ENCODE data around the gene TNXB. TPM values are rescaled to one million over a fixed set of nuclear protein-coding genes. Genes with fewer than 3 reads are reported as not detected.

The TNXB gene
- total and polyA plus RNA-seq, 8 donors: 15.1 to 408 (median 44.6) TPM

DNA sequence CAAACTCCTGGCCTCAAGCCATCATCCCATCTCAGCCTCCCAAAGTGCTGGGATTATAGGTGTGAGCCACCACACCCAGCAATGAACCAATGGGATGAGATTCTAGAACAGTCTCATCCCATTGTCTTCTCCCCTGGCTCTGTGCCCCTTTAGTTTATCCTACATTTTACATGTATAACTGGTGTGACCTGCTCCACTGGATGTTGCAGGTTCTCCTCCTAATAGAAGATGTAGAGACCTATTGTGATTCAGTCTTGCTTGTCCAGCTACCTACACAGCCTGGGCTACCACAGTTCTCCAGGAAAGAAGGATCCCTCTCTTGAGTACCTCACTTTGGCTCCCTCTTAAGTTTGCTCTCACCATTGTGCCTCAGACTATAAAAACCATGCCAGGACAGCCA is 23.0 kb upstream of the TNXB start:
- Histone ChIP-seq H3K27ac (no peak overlapping the region), H3K4me1 (peaks cover 20 to 30% (median 24%) of the 10 kb centered on the region in 4 donors), H3K9me3 (no peaks in the 10 kb centered on the region), H3K4me3 (no peak overlapping the region), H3K27me3 (no peaks in the 10 kb centered on the region), H3K36me3 (no peaks in the 10 kb centered on the region)
- DNase-seq: no peak
- TF ChIP-seq, protein P1, sequence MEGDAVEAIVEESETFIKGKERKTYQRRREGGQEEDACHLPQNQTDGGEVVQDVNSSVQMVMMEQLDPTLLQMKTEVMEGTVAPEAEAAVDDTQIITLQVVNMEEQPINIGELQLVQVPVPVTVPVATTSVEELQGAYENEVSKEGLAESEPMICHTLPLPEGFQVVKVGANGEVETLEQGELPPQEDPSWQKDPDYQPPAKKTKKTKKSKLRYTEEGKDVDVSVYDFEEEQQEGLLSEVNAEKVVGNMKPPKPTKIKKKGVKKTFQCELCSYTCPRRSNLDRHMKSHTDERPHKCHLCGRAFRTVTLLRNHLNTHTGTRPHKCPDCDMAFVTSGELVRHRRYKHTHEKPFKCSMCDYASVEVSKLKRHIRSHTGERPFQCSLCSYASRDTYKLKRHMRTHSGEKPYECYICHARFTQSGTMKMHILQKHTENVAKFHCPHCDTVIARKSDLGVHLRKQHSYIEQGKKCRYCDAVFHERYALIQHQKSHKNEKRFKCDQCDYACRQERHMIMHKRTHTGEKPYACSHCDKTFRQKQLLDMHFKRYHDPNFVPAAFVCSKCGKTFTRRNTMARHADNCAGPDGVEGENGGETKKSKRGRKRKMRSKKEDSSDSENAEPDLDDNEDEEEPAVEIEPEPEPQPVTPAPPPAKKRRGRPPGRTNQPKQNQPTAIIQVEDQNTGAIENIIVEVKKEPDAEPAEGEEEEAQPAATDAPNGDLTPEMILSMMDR (IDR thresholded peaks at IDR 0.05): no peak
- TF ChIP-seq EP300 (IDR thresholded peaks at IDR 0.05): no peak
- TF ChIP-seq POLR2A (IDR thresholded peaks at IDR 0.05): no peak
- no peak for TF ChIP-seq POLR2AphosphoS5 (IDR thresholded peaks at IDR 0.05)
- intact Hi-C loops (cut with DNase I; ENCODE audit: low total_unique reads): no loop called here

DNA sequence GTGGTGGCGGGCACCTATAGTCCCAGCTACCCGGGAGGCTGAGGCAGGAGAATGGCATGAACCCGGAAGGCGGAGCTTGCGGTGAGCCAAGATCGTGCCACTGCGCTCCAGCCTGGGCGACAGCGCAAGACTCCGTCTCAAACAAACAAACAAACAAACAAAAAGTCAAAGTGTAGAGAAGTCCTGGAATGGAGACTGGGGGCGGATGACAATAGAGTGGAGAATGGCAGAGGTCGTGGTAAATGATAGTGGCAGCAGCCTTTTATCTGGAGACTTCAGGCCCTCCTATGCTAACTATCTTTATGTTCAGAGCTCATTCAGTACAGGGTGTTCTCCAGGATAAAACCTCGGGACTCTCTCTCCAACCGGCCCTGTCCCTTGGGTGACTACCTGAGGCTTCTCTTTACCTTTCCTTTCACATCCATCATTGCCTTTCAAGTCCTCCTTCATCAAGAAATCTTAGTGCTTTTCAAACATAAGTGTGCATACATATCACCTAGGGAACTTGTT is 22.4 kb upstream of the TNXB start:
- intact Hi-C loops (cut with DNase I; ENCODE audit: low total_unique reads): no loop called here
- peaks cover 0 to 6% (median under 1%) of the 10 kb centered on the region in 4 donors for H3K36me3 ChIP-seq
- 82 to 87% (median 84%) methylated on average over 14 of the region's 14 CpGs for WGBS, 5 donors
- no peak overlapping the region for H3K4me3 ChIP-seq
- no peaks in the 10 kb centered on the region for H3K27me3 ChIP-seq
- H3K4me1 ChIP-seq: peaks cover 26 to 36% (median 30%) of the 10 kb centered on the region in 4 donors
- TF ChIP-seq EP300 (IDR thresholded peaks at IDR 0.05) (no peak), POLR2AphosphoS5 (IDR thresholded peaks at IDR 0.05) (no peak), POLR2A (IDR thresholded peaks at IDR 0.05) (no peak)
- TF ChIP-seq, protein P1 (IDR thresholded peaks at IDR 0.05): no peak
- H3K9me3 ChIP-seq: no peaks in the 10 kb centered on the region
- DNase-seq: no peak
- H3K27ac ChIP-seq: no peak overlapping the region

DNA sequence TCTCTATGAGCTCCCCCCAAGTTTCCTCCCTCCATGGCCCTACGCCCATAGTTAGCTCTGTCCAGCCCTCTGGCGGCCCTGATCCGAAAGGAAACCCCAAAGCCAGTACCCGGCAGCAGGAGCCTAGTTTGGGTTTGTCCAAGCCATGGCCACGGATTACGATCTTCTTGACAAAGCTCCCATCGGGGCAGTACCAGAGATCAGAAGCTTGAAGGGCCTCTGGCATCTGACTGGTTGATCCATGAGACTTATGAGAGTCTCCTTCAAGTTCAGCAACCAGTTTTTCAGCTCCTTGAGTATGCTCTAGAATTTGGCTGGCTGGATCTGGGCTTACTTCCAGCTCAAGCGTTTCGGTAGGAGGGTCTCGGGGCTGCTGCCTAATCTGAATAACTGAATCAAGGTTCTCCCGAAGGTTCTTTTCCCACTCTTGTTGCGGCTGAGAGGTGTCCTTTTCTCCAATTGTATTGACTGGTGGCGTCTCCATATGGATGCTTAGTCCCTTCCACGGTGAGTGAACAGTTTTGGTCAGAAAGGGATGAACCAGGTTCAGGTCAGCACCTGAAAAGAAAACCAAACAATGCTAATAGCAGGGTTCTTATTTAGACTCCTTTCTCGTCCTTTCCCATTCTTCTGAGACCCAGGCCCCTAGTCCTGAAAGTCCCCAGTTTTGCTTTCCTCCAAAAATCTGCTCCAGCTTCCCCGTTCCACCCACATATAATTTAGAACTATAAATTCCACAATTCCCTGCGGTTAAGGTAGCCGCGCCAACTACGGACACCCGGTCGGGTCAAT is 20.4 kb upstream of the TNXB start:
- H3K36me3 ChIP-seq: peaks cover 6 to 26% (median 21%) of the 10 kb centered on the region in 4 donors
- intact Hi-C loops (cut with DNase I; ENCODE audit: low total_unique reads): no loop called here

DNA sequence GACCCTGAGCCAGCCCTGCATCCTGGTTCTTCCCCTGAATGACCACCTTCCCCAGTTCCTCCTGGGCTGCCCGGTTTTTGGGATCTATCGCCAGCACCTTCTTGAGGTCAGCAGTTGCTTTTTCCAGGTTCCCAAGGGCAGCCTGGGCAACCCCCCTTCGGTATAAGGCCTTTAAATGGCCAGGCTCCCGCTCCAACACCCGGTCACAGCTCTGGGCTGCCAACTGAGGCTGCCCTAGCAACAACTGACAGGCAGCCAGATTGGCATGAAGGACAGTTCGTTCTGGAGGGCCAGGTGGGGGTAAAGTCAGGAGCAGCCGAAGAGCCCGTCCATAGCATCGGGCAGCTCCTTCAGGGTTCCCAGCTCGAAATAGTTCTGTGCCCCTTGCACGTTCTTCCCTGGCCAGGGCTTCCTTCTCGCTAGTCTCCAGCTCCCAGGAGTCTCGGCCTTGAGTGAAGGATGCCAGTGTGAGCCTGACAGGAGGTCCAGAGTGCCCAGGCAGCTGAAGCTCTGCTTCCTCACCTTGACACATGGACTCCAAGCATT is 19.7 kb upstream of the TNXB start:
- H3K9me3 ChIP-seq: no peaks in the 10 kb centered on the region
- intact Hi-C loops (cut with DNase I; ENCODE audit: low total_unique reads): no loop called here
- peaks cover 13 to 32% (median 27%) of the 10 kb centered on the region in 4 donors for H3K36me3 ChIP-seq
- TF ChIP-seq POLR2A (IDR thresholded peaks at IDR 0.05) (no peak), POLR2AphosphoS5 (IDR thresholded peaks at IDR 0.05) (no peak), EP300 (IDR thresholded peaks at IDR 0.05) (no peak)
- TF ChIP-seq, protein P1 (IDR thresholded peaks at IDR 0.05): no peak
- WGBS, 5 donors: 83 to 86% (median 85%) methylated on average over 13 of the region's 13 CpGs
- no peaks in the 10 kb centered on the region for H3K27me3 ChIP-seq
- peak overlapping the region; percentile 45 to 86 (median 66) for H3K4me3 ChIP-seq
- H3K4me1 ChIP-seq: peaks cover 26 to 56% (median 43%) of the 10 kb centered on the region in 4 donors
- H3K27ac ChIP-seq: peak overlapping the region; percentile 85 to 95 (median 92)
- no peak for DNase-seq

More for the DNA sequence above, 20.4 kb upstream of the TNXB start:
- DNase-seq: no peak
- Histone ChIP-seq H3K27ac (peak overlapping the region; percentile 85 to 95 (median 92)), H3K4me3 (peak overlapping the region; percentile 45 to 86 (median 66)), H3K4me1 (peaks cover 26 to 51% (median 40%) of the 10 kb centered on the region in 4 donors), H3K9me3 (no peaks in the 10 kb centered on the region), H3K27me3 (no peaks in the 10 kb centered on the region)
- 22 to 29% (median 28%) methylated on average over 22 of the region's 22 CpGs for WGBS, 5 donors
- TF ChIP-seq, protein P1 (IDR thresholded peaks at IDR 0.05): no peak
- TF ChIP-seq POLR2A (IDR thresholded peaks at IDR 0.05): no peak
- no peak for TF ChIP-seq POLR2AphosphoS5 (IDR thresholded peaks at IDR 0.05)
- no peak for TF ChIP-seq EP300 (IDR thresholded peaks at IDR 0.05)
